Measurements from ENCODE around the gene SCN4A.

Gene SCN4A

GRCh38 chr17:63960006-63960405 is 12.7 kb downstream of the SCN4A start:
- H3K4me3 ChIP-seq (ENCODE audit: low read length): no peak overlapping the region
- no peak for TF ChIP-seq CTCF (conservative IDR thresholded peaks at IDR 0.05; ENCODE audit: low read depth, low read length)
- DNase-seq (ENCODE audit: low read depth): no peak

- TF ChIP-seq CTCF (conservative IDR thresholded peaks at IDR 0.05; ENCODE audit: low read depth, low read length): no peak
- H3K4me3 ChIP-seq (ENCODE audit: low read length): no peak overlapping the region
- DNase-seq (ENCODE audit: low read depth): no peak
Observed at GRCh38 chr17:63956296-63956920, 16.3 kb downstream of the SCN4A start.

- H3K4me3 ChIP-seq (ENCODE audit: low read length): no peak overlapping the region
- DNase-seq (ENCODE audit: low read depth): no peak
- TF ChIP-seq CTCF (conservative IDR thresholded peaks at IDR 0.05; ENCODE audit: low read depth, low read length): no peak
Observed at GRCh38 chr17:63955791-63956190, 16.9 kb downstream of the SCN4A start.

GRCh38 chr17:63955232-63955631 is 17.5 kb downstream of the SCN4A start:
- TF ChIP-seq CTCF (conservative IDR thresholded peaks at IDR 0.05; ENCODE audit: low read depth, low read length): no peak
- no peak for DNase-seq (ENCODE audit: low read depth)
- no peak overlapping the region for H3K4me3 ChIP-seq (ENCODE audit: low read length)

- DNase-seq (ENCODE audit: low read depth): no peak
- no peak overlapping the region for H3K4me3 ChIP-seq (ENCODE audit: low read length)
- no peak for TF ChIP-seq CTCF (conservative IDR thresholded peaks at IDR 0.05; ENCODE audit: low read depth, low read length)
Observed at GRCh38 chr17:63954402-63955063, 18.2 kb downstream of the SCN4A start.

GRCh38 chr17:63950940-63951907 is 21.5 kb downstream of the SCN4A start:
- no peak for DNase-seq (ENCODE audit: low read depth)
- peak; percentile 63 for TF ChIP-seq CTCF (conservative IDR thresholded peaks at IDR 0.05; ENCODE audit: low read depth, low read length)
- H3K4me3 ChIP-seq (ENCODE audit: low read length): no peak overlapping the region
